ENCODE measurements around the gene RAB27B.
"Not testable (repeated sequence)": the region's sequence is repeated elsewhere in the genome, so short reads cannot be mapped to it uniquely, and the experiment has no call there.

RAB27B gene

DNA sequence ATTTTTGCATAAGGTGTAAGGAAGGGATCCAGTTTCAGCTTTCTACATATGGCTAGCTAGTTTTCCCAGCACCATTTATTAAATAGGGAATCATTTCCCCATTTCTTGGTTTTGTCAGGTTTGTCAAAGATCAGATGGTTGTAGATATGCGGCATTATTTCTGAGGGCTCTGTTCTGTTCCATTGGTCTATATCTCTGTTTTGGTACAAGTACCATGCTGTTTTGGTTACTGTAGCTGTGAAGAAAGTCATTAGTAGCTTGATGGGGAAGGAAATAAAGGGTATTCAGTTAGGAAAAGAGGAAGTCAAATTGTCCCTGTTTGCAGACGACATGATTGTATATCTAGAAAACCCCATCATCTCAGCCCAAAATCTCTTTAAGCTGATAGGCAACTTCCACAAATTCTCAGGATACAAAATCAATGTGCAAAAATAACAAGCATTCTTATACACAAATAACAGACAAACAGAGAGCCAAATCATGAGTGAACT lies 7.4 kb upstream of the RAB27B start:
- not testable (repeated sequence) for FAIRE-seq

DNA sequence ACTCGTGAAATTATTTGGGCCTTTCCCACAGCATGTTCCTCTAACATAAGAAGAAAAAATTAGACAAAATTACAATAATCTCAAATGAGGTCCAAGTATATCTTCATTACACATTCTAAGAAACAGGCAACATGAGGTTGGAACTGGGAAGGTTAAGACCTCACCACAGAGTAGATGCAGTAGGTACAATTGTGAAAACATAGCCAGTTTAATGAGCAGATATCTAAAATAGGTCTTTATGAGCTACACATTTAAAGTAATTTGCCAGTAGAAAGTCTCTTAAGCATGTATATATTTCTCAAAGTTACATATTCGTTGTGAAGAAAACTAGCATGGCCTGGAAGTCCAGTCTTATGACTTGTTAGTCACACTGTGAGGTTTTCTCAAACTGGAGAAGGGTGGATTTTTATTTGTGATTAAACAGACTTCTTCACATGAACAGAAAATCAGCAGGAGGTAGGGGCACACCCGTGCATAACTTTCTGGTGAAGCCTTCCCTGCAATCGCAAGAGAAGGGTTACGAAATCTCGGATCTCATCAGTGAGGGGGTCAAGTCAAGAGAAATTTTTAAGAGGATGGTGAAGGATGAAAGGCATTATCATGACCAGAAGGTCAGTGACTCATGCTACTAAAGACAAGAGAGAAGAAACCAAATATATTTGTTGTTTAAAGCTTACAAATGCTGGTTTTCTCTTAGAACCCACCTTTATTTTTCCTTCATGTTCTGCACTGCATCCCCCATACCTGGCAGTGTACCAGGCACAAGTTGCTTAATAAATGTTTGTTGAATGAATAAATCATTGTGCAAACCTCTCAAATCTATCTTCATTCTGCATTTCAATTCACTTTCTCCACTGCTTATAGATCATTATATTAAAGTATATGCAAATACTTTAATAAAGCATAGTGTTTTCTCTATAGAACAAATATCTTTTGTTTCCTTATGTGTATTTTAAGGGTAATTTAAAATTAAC lies 5.1 kb upstream of the RAB27B start:
- FAIRE-seq: no peak

DNA sequence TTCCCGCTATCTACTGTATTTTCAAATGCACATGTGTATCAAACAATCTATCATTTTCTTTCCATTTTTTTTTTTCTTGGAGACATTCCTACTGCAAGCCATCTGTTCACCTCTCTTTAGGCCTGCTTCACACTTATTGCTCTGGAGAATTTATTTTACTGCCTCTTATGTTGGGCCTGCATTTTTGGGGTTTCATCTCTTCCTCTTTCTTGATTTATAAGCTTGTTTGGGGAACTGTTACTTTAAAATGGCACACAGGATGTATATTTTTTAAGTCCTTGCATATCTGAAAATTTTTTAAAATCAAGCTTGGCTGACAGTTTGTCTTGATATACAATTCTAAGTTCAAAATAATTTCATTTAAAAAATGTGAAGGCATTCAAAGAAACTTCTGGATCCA lies 3.5 kb upstream of the RAB27B start:
- no peak for FAIRE-seq

DNA sequence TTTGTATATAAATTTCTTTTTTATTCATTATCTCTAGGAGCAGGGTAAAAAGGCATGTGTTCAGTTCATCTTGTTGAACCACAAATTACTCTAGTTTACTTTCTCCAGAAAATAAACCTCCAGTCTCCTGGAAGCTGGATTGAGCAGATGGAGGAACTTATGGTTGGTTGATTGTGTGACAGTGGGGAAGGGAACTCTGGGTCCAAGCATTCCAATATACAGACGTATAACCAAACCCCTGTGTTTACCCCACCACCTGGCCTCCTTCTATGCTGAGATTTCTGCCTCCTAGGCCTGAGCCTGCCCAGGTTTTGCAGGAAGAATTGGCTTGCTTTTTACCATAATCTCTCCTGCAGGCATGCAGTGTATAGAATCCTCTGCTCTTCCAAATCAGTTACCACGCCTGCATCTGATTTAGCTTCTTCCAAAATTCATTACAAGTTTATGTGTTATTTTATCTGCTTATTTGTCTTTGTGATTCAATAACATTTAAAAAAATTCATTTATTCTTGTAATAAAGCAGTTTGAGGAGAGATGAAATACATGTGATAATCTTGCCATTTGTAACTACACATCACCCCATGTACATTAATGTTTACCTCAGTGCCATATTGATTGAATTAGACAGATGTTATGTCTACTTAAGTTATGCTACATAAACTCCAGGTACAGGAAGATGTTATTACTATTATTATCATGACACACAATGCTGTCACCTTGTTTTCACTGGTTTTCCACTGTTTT lies 2.5 kb upstream of the RAB27B start:
- FAIRE-seq: no peak

DNA sequence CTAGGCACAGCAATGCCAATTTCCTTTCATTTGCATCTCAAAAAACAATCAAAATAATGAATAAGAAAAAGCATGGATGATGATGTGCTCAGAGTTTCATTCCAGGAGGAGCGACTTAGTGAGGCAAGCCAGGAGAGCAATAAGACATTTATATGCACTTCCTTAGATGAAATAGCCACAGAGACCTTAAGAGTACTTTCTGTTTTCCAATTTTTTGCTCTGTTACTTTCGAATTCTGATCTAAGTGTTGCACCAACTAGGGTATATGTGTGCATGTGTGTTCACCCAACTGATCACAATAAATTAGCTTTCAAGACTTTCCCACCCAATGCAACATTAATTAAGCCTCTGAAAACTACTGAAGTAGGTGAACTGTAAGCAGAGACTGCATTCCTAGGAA lies 709 bp downstream of the RAB27B start:
- no peak for FAIRE-seq

DNA sequence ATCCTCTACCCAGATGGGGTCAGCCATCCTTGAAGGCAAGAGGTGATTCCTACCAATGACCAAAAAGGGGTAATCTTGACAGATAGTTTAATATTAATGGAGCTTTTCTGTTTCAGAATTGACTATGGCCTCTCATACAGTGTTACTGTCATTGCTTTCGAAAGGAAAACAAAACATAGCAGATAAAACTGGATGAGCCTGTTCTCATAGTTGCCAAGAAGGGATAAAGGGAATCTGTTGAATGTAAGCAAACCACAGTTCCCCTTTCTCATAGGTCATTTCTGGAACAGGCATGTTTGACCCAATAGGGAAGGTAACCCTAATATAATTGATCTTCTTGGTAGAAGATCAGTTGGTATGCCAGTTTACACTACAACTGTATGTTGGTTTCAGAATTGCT lies 1.6 kb downstream of the RAB27B start:
- no peak for FAIRE-seq

DNA sequence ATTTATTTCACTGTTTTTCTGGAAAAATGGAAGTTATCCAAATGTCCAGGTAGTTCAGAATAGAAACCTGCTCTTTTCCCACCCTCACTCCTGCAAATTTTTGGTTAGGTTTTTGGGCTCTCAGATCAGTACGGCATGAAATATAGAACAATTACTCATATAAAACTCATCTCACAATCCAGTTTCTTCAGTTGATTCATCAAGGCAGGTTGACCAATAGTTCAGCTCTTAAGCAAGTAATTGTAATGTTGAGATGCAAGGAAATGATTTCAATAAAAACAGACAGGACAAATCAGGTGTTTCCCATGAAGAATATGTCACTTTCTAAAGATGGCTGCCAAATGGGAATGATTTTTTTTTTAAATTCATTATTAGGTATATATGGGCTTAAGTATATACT lies 2.0 kb downstream of the RAB27B start:
- no peak for FAIRE-seq

DNA sequence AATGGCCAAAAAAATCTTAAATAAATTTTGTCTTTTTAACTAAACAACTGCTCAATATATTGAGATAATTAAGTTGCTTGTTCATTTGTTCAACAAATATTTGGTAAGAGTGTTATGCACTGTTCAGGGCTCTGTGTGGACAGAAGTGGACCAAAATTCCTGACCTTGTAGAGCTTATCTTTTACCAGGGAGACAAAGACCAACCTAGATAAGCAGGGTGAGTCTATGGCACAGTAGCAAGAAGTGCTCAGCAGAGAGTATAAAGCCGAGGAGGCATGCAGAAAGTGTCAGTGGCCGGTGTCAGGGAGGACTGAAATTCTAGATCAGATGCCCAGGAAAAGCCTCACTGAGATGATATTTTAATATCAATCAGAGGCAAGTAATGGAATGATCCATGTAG lies 2.6 kb downstream of the RAB27B start:
- FAIRE-seq: no peak

DNA sequence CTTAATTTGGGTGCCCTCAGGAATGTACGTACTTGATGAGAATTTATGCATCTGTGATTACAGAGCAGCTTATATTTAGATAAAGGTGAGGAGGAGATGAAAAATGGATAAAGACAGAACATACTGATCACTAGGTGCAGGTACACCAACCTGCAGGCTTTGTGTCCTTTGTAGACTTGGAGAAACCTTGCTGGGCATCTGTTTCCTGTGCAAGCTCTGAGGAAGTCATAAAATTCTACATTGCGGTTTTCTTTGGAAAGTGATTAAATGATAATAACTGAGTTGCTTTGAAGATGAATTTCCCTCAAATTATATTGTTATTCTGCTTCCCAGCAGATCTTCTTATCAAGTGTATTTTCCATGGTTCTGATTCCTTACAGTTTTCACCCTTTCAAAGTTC lies 7.7 kb downstream of the RAB27B start:
- FAIRE-seq: no peak

DNA sequence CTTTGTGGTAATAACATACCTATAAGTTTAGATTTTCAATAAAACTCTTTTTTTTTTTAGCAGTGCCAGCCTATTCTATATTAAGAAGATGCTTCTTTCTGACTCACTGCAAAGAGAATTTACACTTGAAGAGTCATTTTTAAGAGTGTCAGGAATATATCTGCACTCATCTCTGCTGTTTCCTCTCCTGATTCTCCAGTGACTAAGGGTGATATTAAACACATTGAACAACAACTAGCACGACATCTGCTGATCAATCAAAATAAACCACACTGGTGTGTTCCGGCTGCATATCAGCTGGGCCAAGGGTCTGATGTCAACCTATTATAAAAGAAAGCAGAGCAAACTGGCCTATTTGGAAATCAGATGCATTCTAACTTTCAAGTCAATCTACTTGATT lies 15.0 kb downstream of the RAB27B start:
- no peak for FAIRE-seq

DNA sequence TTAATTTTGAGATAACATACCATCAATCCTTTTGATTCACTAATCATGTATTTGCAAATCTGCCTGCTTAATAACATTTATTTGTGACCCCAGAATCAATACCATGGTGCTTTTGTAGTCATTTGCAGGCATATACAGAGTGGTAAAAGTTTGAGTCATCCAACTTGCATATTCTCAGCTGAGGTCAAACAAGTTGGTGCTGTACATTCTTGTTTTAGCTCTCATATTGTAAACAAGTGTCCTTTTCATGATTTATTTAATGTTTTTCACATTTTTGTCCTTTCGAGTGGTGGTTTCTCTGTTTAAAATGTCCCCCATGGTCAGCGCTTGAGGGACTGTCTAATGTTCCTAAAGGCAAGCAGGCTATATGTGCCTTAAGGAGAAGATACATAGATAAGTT lies 17.5 kb downstream of the RAB27B start:
- FAIRE-seq: no peak

DNA sequence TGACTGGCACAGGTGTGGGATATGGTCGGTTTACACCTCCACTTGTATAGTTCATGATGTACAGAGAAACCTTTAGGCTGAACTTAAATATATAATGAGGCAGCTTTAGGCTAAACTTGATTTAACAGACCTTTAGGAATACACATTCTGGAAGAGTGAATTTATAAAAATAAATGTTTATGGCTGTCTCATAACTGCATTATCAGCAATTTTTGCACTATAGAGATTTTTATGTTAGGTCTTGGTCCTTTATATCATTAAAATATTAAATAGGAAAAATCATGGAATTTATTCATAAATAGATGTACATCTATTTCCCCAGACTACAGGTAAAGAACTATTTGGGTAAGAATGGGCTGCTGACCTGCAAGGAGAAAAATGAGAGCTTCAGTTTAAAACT lies 19.8 kb downstream of the RAB27B start:
- no peak for FAIRE-seq

DNA sequence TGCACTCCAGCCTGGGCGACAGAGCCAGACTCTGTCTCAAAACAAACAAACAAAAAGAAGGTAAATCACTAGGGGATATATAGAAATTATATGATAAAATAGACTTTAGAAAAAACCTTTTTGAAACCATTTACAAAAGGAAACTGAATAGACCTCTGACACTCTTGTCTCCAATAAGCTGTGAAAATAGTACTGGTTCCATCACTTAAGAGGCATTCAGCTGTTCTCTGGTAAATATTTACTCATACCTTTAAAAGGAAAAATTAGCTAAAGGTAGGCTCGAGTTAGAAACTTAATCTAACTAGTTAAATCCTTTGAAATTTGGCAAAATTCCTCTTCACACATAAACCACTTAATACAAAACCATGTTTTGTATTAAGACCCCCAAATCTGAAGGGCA lies 21.4 kb downstream of the RAB27B start:
- FAIRE-seq: no peak

DNA sequence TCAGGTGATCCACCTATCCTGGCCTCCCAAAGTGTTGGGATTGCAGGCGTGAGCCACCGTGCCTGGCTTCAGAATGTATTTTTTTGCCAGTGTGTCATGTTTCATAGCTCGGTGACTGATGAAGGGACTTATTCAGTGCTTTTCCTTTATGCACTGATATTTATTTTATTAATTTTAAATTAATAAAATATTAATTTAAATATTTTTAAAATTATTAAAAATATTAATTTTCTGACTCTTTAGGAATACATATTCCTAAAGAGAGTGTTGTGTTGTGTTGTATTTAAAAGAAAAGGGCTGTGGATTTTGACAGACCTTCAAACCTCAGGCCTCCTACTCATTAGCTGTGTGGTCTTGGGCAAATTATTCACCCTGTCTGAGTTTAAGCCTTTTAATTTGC lies 22.3 kb downstream of the RAB27B start:
- no peak for FAIRE-seq

DNA sequence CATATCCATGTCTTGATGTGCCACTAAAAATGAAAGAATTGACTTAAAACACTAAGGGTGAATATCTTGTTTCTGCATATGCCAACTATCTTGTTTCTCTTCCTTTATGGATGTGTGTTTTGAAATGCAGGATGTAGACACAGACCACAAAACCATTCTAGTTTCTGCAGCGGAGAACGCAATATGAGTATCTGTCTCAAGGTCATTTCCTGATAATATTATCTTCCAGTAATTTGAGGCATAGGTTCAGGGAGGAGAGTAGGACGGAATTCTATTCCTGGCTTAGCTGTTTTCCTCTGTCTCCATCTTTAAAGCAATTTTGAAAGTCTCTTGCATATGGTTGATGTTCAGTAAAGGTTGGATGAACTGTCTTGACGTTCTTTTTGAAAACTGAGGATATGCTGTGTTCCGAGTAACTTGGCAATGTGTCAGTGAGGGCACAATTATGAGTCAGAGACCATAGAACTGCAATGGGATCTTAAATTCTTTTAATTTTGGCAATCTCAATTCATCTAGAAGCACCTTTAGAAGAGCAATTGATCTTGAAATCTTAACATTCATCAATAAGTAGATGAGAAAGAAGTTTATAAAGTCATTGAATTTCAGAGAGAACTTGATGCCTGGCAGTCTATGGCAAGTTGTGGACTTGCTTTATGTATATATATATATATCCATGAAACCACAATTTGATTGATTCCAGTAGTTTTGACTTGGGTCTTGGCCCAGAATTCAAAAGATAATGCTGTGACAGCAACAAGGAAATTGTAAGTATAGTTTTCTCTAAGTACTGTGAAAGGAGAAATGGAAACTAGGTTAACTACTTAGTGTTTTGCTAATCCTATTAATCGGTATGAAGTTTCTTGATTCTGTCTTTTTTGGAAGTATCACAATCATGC lies 24.8 kb downstream of the RAB27B start:
- FAIRE-seq: no peak

DNA sequence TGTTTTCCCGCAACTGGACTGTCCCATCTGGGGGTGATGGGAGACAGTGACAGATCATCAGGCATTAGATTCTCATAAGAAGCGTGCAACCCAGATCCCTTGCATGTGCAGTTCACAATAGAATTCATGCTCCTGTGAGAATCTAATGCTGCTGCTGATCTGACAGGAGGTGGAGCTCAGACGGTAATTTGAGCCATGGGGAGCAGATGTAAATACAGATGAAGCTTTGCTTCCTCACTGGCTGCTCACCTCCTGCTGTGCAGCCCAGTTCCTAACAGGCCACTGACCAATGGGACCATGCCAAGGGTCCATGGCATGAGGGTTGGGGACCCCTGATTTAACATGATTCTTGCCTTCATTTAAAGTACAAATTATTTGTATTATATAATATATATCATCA lies 26.8 kb downstream of the RAB27B start:
- FAIRE-seq: not testable (repeated sequence)

DNA sequence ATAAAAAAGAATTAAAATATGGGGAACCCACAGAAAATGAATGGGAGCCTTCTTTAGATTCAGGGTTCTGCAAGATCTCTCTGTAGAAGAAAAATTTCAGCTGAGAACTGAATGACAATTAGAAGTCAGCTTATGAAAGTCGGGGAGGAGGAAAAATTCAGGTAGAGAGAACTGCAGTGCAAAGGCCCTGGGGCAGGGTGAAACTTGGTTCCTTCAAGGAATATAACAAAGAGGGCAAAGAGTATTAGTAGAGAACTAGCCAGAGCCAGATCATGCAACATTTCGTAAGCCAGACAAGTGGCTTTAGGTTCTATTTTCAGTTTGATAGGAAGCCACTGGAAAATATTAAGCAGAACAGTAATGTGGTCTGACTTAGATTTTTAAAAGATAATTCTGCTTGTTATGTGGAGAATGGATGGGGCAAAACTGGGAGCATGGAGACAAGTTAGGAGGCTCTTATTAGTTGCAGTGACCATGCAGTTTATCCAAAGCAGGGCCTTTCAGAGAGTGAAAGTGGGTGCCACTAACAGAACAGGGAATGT lies 27.9 kb downstream of the RAB27B start:
- FAIRE-seq: no peak

DNA sequence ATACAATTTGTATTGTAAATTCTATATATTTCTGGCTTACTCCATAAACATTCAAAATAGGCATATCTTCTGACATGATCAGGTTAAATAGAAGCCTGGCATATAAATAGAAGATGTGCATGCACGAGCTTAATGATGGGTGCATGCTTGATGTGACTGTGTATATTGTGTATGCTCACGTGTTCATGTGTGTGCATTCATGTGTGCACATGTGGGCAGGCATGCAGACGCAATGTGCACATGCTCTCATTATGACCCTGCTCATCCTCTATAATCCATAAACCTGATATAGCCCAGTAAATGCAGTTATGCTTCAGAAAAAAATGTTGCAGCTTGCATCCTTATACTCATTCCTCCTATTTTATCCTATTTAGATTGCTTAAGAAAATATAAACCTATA lies 29.2 kb downstream of the RAB27B start:
- FAIRE-seq: no peak

DNA sequence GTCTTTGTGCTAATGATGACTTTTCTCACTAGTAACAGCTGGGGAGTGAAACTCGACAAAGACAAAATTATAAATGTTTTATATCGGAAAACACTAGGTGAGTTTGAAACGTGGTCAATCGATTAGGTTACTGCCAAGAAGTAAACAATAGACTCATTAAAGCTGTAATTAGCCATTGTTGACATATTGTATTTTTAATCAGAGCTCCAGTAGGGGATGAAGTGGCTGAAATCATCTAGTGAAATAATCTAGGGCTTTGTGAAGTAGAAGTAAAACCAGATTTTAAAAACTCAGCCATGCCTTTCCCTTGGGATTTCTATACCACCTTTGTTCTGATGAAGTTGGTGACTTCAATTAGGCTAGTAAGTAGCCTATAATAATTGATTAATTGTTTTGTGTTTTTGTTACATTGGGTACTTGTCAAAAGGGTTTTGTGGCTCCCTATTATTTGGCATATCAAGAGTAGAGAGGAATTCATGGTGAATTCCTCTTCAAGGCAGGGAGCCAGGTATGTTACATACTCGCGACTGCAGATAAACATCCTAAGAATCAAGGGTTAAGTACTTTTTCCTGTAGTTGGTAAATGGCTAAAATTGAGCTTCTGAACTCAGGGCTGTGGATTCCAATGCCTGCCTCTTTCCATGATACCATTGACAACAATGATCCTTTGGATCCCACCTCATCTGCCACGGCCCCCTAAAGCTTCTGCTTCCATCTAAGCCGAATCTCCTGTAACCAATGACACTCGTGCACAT lies 31.6 kb downstream of the RAB27B start:
- no peak for FAIRE-seq

DNA sequence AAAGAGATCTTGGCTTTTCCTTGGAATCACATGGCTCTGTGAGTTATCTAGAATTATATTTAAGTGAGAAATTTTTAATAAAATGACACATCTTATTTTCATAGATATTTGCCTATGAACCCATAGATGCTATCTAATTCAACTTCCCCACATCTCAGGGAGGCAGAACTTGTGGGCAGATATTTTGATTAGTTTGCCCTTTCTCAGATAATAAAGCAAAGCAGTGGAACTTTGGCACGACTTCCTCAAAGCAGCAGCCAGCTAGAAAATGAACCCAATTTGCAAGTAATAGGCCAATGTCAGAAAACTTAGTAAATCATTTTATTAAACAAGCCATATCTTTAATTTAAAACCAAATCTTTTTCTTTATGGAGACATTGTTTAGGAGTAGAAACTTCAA lies 32.7 kb downstream of the RAB27B start:
- no peak for FAIRE-seq

DNA sequence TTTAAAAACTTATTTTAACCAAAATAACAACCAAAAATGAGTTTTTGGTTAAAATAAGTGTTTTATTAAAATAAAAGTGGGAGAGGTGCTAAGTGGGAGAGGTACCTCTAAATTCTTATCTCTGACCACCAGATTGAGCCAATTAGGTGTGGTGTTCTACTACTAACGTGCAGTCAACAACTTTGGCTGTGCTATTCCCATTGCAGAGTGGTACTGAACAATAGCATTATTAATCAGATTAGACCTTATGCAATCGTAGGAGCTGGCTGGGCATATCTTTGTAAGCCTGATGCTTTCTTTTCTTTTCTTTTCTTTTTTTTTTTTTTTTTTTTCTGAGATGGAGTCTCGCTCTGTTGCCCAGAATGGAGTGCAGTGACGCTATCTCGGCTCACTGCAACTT lies 38.9 kb downstream of the RAB27B start:
- FAIRE-seq: no peak

DNA sequence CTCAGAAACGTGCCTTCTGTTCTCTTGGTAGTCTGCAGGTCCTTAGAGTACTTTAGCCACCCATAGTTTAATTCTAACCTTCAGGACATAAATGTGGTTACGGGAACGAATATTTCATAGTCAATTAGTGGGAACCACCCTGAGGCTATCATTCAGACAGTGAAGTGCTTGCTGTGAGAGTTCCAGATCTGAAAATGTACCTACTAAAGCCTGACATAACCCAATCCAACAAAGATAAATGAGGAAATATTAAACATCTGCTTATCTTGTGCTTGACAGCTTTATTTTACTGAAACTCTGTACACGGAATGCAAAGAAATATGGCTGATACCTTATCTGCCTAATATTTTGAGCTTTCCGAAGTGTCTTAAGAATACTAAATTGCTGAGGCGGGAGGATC lies 43.0 kb downstream of the RAB27B start:
- FAIRE-seq: no peak

All from colon (tissue), 2 donors.